ENCODE measurements around the gene CSMD2. TPM values are rescaled to one million over a fixed set of nuclear protein-coding genes. Genes with fewer than 3 reads are reported as not detected.

CSMD2 gene
- total and polyA plus RNA-seq, 2 of the 4 experiments (the other 2 are of a cell fraction) = under 0.01 to 0.36 TPM

- no peak for DNase-seq
- no TSS peak for BruUV-seq (replicated peaks)
- in situ Hi-C loops (cut with MboI; ENCODE audit: low sequenced_read_pairs) = no loop called here
Measured at GRCh38 chr1:34188418-34188817, 23.4 kb upstream of the CSMD2 start.

More at GRCh38 chr1:34188418-34188817, 23.4 kb upstream of the CSMD2 start:
- CTCF ChIA-PET = no interaction called here
- no peaks in the 10 kb centered on the region for H3K4me1 ChIP-seq (ENCODE audit: control insufficient read depth, insufficient read depth, low read length)
- H3K56ac ChIP-seq (ENCODE audit: extremely low read depth, insufficient read depth, low read length) = no peak overlapping the region
- H3K14ac ChIP-seq (replicated peaks; ENCODE audit: low read depth, low read length) = no peak overlapping the region
- peaks cover 24% of the 10 kb centered on the region for H3K9me3 ChIP-seq (ENCODE audit: control insufficient read depth, insufficient read depth, low read length)
- no peaks in the 10 kb centered on the region for H3K27me3 ChIP-seq (ENCODE audit: control insufficient read depth, insufficient read depth, low read length)
- no peak overlapping the region for H3K4me2 ChIP-seq (ENCODE audit: low read depth, low read length)
- H3K4ac ChIP-seq (ENCODE audit: low read depth, low read length) = no peak overlapping the region
- no peak overlapping the region for H2AFZ ChIP-seq (replicated peaks; ENCODE audit: low read length, poor library complexity)
- no peaks in the 10 kb centered on the region for H3K36me3 ChIP-seq (ENCODE audit: control insufficient read depth, insufficient read depth, low read length)
- WGBS, 2 experiments (ENCODE audit: extremely low coverage in 2 of 2, insufficient read length in 1 of 2) = 13% methylated on average over 2 of the region's 8 CpGs; no CpG with 5 or more reads in 1 of the 2 experiments
- no peak overlapping the region for H2BK120ac ChIP-seq (ENCODE audit: low read depth, low read length)
- H3K23ac ChIP-seq (ENCODE audit: low read depth, low read length) = no peak overlapping the region
- H3K79me1 ChIP-seq (ENCODE audit: low read depth in 1 of 2, low read length in 2 of 2) = no peaks in the 10 kb centered on the region
- H2BK20ac ChIP-seq (ENCODE audit: low read depth, low read length) = no peak overlapping the region
- dilution Hi-C loops (cut with HindIII; ENCODE audit: low sequenced_read_pairs, unreplicated experiment) = no loop called here
- no peak overlapping the region for H2BK5ac ChIP-seq (ENCODE audit: low read depth, low read length, poor library complexity, severe bottlenecking)
- H3K18ac ChIP-seq (ENCODE audit: low read depth, low read length) = no peak overlapping the region
- H3K27ac ChIP-seq (ENCODE audit: insufficient read depth, low read length) = no peak overlapping the region
- no peak overlapping the region for H2BK15ac ChIP-seq (ENCODE audit: low read depth, low read length)
- no peak overlapping the region for H2AK9ac ChIP-seq (replicated peaks; ENCODE audit: low read depth, low read length, poor library complexity)
- no peak overlapping the region for H3K9ac ChIP-seq (ENCODE audit: low read depth, low read length)
- no peaks in the 10 kb centered on the region for H3K9me1 ChIP-seq (ENCODE audit: insufficient read depth, low read length)
- no peak overlapping the region for H4K8ac ChIP-seq (ENCODE audit: low read depth in 2 of 2, low read length in 2 of 2)
- H4K91ac ChIP-seq (ENCODE audit: insufficient read depth, low read depth, low read length) = no peak overlapping the region
- intact Hi-C loops (cut with micrococcal nuclease) = no loop called here
- ATAC-seq (ENCODE audit: low read depth) = no peak
- no peaks in the 10 kb centered on the region for H4K20me1 ChIP-seq (ENCODE audit: insufficient read depth, low read length)
- TF ChIP-seq NFE2L2 (IDR thresholded peaks at IDR 0.05; ENCODE audit: low read depth, low read length) (no peak), POLR2A (IDR thresholded peaks at IDR 0.05; ENCODE audit: low read depth, low read length) (no peak), CEBPB (IDR thresholded peaks at IDR 0.05; ENCODE audit: low read depth, low read length) (no peak), USF2 (IDR thresholded peaks at IDR 0.05; ENCODE audit: low read depth, low read length) (no peak), CHD1 (IDR thresholded peaks at IDR 0.05; ENCODE audit: low read depth, low read length) (no peak), RFX5 (IDR thresholded peaks at IDR 0.05; ENCODE audit: low read depth, low read length) (no peak), RAD21 (IDR thresholded peaks at IDR 0.05; ENCODE audit: low read length) (no peak), SMC3 (IDR thresholded peaks at IDR 0.05; ENCODE audit: low read depth, low read length) (no peak)
- H2AK5ac ChIP-seq (ENCODE audit: low read depth, low read length) = no peak overlapping the region
- H3K4me3 ChIP-seq (ENCODE audit: insufficient read depth, low read depth, low read length) = no peak overlapping the region
- no peak overlapping the region for H4K5ac ChIP-seq (ENCODE audit: low read depth, low read length)
- POLR2A ChIA-PET (ENCODE audit: unreplicated experiment) = no interaction called here
